Suprapubic skin (tissue), 4 donors: Measurements from ENCODE around the gene WWOX. TPM values are rescaled to one million over a fixed set of nuclear protein-coding genes. Genes with fewer than 3 reads are reported as not detected.

Experiments
- DNase-seq, 2 donors: peaks; one replicate each; pipeline ENCODE4 v3.0.0-alpha.2; 2019; ENCODE audit warnings: low spot score in 2 of 2
- H3K27ac ChIP-seq: fragments of 200-600 bp; sonication (generic); one replicate; pipeline ENCODE4 v1.5.1; 2019
- H3K27me3 ChIP-seq: fragments of 200-600 bp; sonication (generic); one replicate; pipeline ENCODE4 v1.5.1; 2019
- H3K36me3 ChIP-seq: fragments of 200-600 bp; sonication (generic); one replicate; pipeline ENCODE4 v1.5.1; 2019
- H3K4me1 ChIP-seq: fragments of 200-600 bp; sonication (generic); one replicate; pipeline ENCODE4 v1.5.1; 2019
- H3K4me3 ChIP-seq: fragments of 200-600 bp; sonication (generic); one replicate; pipeline ENCODE4 v1.5.1; 2019; ENCODE audit warnings: mild to moderate bottlenecking
- H3K9me3 ChIP-seq: fragments of 200-600 bp; sonication (generic); one replicate; pipeline ENCODE4 v1.5.1; 2019
- CTCF ChIP-seq, 2 donors: fragments of 200-600 bp in 1 of 2; fragments of 450-650 bp in 1 of 2; sonication (generic) in 1 of 2; IDR thresholded peaks; one replicate each; pipeline ENCODE4 v1.5.1; 2016 to 2019; ENCODE audit warnings: antibody characterized with exemption in 2 of 2, mild to moderate bottlenecking in 1 of 2, moderate library complexity in 1 of 2
- EP300 ChIP-seq: sonication (generic); formaldehyde crosslinking; IDR thresholded peaks from one replicate; pipeline ENCODE4 v1.6.1; 2017; ENCODE audit warnings: antibody characterized with exemption
- POLR2A ChIP-seq, 2 donors: fragments of 450-650 bp; IDR thresholded peaks; one replicate each; pipeline ENCODE4 v1.6.1; 2017; ENCODE audit warnings: antibody characterized with exemption in 2 of 2, mild to moderate bottlenecking in 2 of 2, moderate library complexity in 2 of 2
- POLR2AphosphoS5 ChIP-seq, 3 donors: sonication (generic); formaldehyde crosslinking; IDR thresholded peaks; one replicate each; pipeline ENCODE4 v1.6.1; 2017; ENCODE audit warnings: antibody characterized with exemption in 3 of 3
- WGBS: methylation state at CpG from one replicate; pipeline ENCODE4 v1.1.5; 2018; 5-methylcytosine and 5-hydroxymethylcytosine counted together
- total RNA-seq, 4 donors: library from RNA; depleted of rRNA; stranded (reverse); fragments of >200 nt; gene quantifications; one replicate each; pipeline ENCODE4 v1.1.0, GENCODE V29; 2016

WWOX gene
- total RNA-seq, 4 donors from 2014 or later: 29.6 to 104 (median 47.3) TPM

- no peak overlapping the region for H3K4me3 ChIP-seq
- H3K36me3 ChIP-seq: no peaks in the 10 kb centered on the region
- no peak for TF ChIP-seq POLR2AphosphoS5 (IDR thresholded peaks at IDR 0.05)
- TF ChIP-seq CTCF (IDR thresholded peaks at IDR 0.05): no peak
- no peak for TF ChIP-seq POLR2A (IDR thresholded peaks at IDR 0.05)
- TF ChIP-seq EP300: no peak
- H3K9me3 ChIP-seq: no peaks in the 10 kb centered on the region
- H3K4me1 ChIP-seq: peaks cover 35% of the 10 kb centered on the region
- no peaks in the 10 kb centered on the region for H3K27me3 ChIP-seq
- H3K27ac ChIP-seq: no peak overlapping the region
- no peak for DNase-seq
- WGBS: 90% methylated on average over 4 of the region's 4 CpGs
Measured at GRCh38 chr16:78294538-78295225, 195.2 kb downstream of the WWOX start.

GRCh38 chr16:78297066-78297666 lies 197.7 kb downstream of the WWOX start:
- Histone ChIP-seq H3K9me3 (no peaks in the 10 kb centered on the region), H3K27me3 (no peaks in the 10 kb centered on the region), H3K4me1 (peaks cover 19% of the 10 kb centered on the region), H3K36me3 (no peaks in the 10 kb centered on the region), H3K27ac (no peak overlapping the region), H3K4me3 (no peak overlapping the region)
- 74% methylated on average over 6 of the region's 6 CpGs for WGBS
- no peak for TF ChIP-seq CTCF (IDR thresholded peaks at IDR 0.05)
- TF ChIP-seq POLR2A (IDR thresholded peaks at IDR 0.05): no peak
- no peak for TF ChIP-seq EP300
- TF ChIP-seq POLR2AphosphoS5 (IDR thresholded peaks at IDR 0.05): no peak
- DNase-seq: no peak

GRCh38 chr16:78298986-78299385 lies 199.5 kb downstream of the WWOX start:
- no peaks in the 10 kb centered on the region for H3K9me3 ChIP-seq
- H3K27me3 ChIP-seq: no peaks in the 10 kb centered on the region
- TF ChIP-seq POLR2A (IDR thresholded peaks at IDR 0.05) (no peak), POLR2AphosphoS5 (IDR thresholded peaks at IDR 0.05) (no peak), CTCF (IDR thresholded peaks at IDR 0.05) (no peak), EP300 (no peak)
- H3K27ac ChIP-seq: no peak overlapping the region
- H3K4me3 ChIP-seq: no peak overlapping the region
- no peak for DNase-seq
- H3K36me3 ChIP-seq: no peaks in the 10 kb centered on the region
- 67% methylated on average over 6 of the region's 6 CpGs for WGBS
- H3K4me1 ChIP-seq: peaks cover 2% of the 10 kb centered on the region

- Histone ChIP-seq H3K36me3 (no peaks in the 10 kb centered on the region), H3K4me1 (no peaks in the 10 kb centered on the region), H3K9me3 (no peaks in the 10 kb centered on the region), H3K27me3 (no peaks in the 10 kb centered on the region), H3K4me3 (no peak overlapping the region), H3K27ac (no peak overlapping the region)
- no peak for TF ChIP-seq EP300
- no peak for TF ChIP-seq POLR2AphosphoS5 (IDR thresholded peaks at IDR 0.05)
- no peak for TF ChIP-seq POLR2A (IDR thresholded peaks at IDR 0.05)
- no peak for TF ChIP-seq CTCF (IDR thresholded peaks at IDR 0.05)
- DNase-seq: no peak
- 72% methylated on average over 3 of the region's 3 CpGs for WGBS
Measured at GRCh38 chr16:78300469-78300868, 201.0 kb downstream of the WWOX start.

- Histone ChIP-seq H3K27me3 (no peaks in the 10 kb centered on the region), H3K4me1 (peaks cover 6% of the 10 kb centered on the region), H3K36me3 (no peaks in the 10 kb centered on the region), H3K27ac (no peak overlapping the region), H3K4me3 (no peak overlapping the region), H3K9me3 (no peaks in the 10 kb centered on the region)
- DNase-seq: no peak
- WGBS: 59% methylated on average over 4 of the region's 4 CpGs
- no peak for TF ChIP-seq CTCF (IDR thresholded peaks at IDR 0.05)
- TF ChIP-seq POLR2A (IDR thresholded peaks at IDR 0.05): no peak
- no peak for TF ChIP-seq EP300
- TF ChIP-seq POLR2AphosphoS5 (IDR thresholded peaks at IDR 0.05): no peak
Measured at GRCh38 chr16:78303946-78304345, 204.5 kb downstream of the WWOX start.
